Measurements from ENCODE around the gene FAM180A.

FAM180A gene

GRCh38 chr7:135791543-135792362 lies 43.1 kb upstream of the FAM180A start:
- no peaks in the 10 kb centered on the region for H3K27me3 ChIP-seq (ENCODE audit: insufficient read depth, poor library complexity, severe bottlenecking)
- peak in 1 of 2 experiments; percentile 82 for DNase-seq (ENCODE audit: low read depth in 1 of 2, low spot score in 1 of 2)
- TF ChIP-seq SPI1 (IDR thresholded peaks at IDR 0.05; ENCODE audit: borderline replicate concordance, low read depth), result peak; percentile 25; the same call in 1 of the 2 replicates
- no peak for TF ChIP-seq CTCF (IDR thresholded peaks at IDR 0.05; ENCODE audit: insufficient read depth, low read length)
- H3K4me3 ChIP-seq (replicated peaks; ENCODE audit: insufficient read depth, low read length), result no peak overlapping the region
- peak overlapping the region; percentile 47 for H3K27ac ChIP-seq (replicated peaks)

GRCh38 chr7:135790371-135790977 lies 41.9 kb upstream of the FAM180A start:
- TF ChIP-seq CTCF (IDR thresholded peaks at IDR 0.05; ENCODE audit: insufficient read depth, low read length), result no peak
- no peak for TF ChIP-seq SPI1 (IDR thresholded peaks at IDR 0.05; ENCODE audit: borderline replicate concordance, low read depth)
- TF ChIP-seq GABPA (IDR thresholded peaks at IDR 0.05; ENCODE audit: low read depth), result no peak
- TF ChIP-seq POLR2AphosphoS5 (IDR thresholded peaks at IDR 0.05; ENCODE audit: low read depth), result no peak
- no peak for TF ChIP-seq REST (IDR thresholded peaks at IDR 0.05; ENCODE audit: insufficient replicate concordance, low read depth)
- no peak overlapping the region for H3K4me3 ChIP-seq (replicated peaks; ENCODE audit: insufficient read depth, low read length)
- no peak overlapping the region for H3K27ac ChIP-seq (replicated peaks)
- DNase-seq (ENCODE audit: low read depth in 1 of 2, low spot score in 1 of 2), result no peak
- H3K27me3 ChIP-seq (ENCODE audit: insufficient read depth, poor library complexity, severe bottlenecking), result no peaks in the 10 kb centered on the region

GRCh38 chr7:135789956-135790355 lies 41.3 kb upstream of the FAM180A start:
- no peak for DNase-seq (ENCODE audit: low read depth in 1 of 2, low spot score in 1 of 2)
- no peaks in the 10 kb centered on the region for H3K27me3 ChIP-seq (ENCODE audit: insufficient read depth, poor library complexity, severe bottlenecking)
- H3K27ac ChIP-seq (replicated peaks), result no peak overlapping the region
- no peak for TF ChIP-seq POLR2AphosphoS5 (IDR thresholded peaks at IDR 0.05; ENCODE audit: low read depth)
- H3K4me3 ChIP-seq (replicated peaks; ENCODE audit: insufficient read depth, low read length), result no peak overlapping the region

GRCh38 chr7:135789431-135789830 lies 40.8 kb upstream of the FAM180A start:
- Histone ChIP-seq H3K27me3 (ENCODE audit: insufficient read depth, poor library complexity, severe bottlenecking) (no peaks in the 10 kb centered on the region), H3K27ac (replicated peaks) (no peak overlapping the region), H3K4me3 (replicated peaks; ENCODE audit: insufficient read depth, low read length) (no peak overlapping the region)
- TF ChIP-seq REST (IDR thresholded peaks at IDR 0.05; ENCODE audit: insufficient replicate concordance, low read depth), result no peak
- TF ChIP-seq GABPA (IDR thresholded peaks at IDR 0.05; ENCODE audit: low read depth), result no peak
- no peak for TF ChIP-seq SPI1 (IDR thresholded peaks at IDR 0.05; ENCODE audit: borderline replicate concordance, low read depth)
- TF ChIP-seq POLR2AphosphoS5 (IDR thresholded peaks at IDR 0.05; ENCODE audit: low read depth), result no peak
- no peak for TF ChIP-seq CTCF (IDR thresholded peaks at IDR 0.05; ENCODE audit: insufficient read depth, low read length)
- no peak for DNase-seq (ENCODE audit: low read depth in 1 of 2, low spot score in 1 of 2)

Measured in HL-60 (cell line).